Measurements from ENCODE around the gene CALN1. TPM values are rescaled to one million over a fixed set of nuclear protein-coding genes. Genes with fewer than 3 reads are reported as not detected.

Gene CALN1
- total and polyA plus RNA-seq, 2 of the 8 experiments (the other 6 are each of a cell fraction or from before 2014, with no cell fraction given) = 6.4 to 15.2 TPM

- no peak overlapping the region for H4K91ac ChIP-seq (replicated peaks; ENCODE audit: insufficient read length, low read length)
- no peaks in the 10 kb centered on the region for H3K36me3 ChIP-seq (ENCODE audit: control insufficient read depth in 2 of 4, insufficient read depth in 4 of 4, low read length in 3 of 4)
- no peaks in the 10 kb centered on the region for H4K20me1 ChIP-seq (replicated peaks in 1 of 2; ENCODE audit: control insufficient read depth in 1 of 2, insufficient read depth in 2 of 2, low read length in 2 of 2)
- no peak overlapping the region for H3K9ac ChIP-seq (replicated peaks in 1 of 4; ENCODE audit: extremely low read depth in 1 of 4, low read depth in 3 of 4, low read length in 3 of 4)
- H3K4ac ChIP-seq (replicated peaks; ENCODE audit: insufficient read length, low read depth, low read length) = no peak overlapping the region
- H3K9me3 ChIP-seq (ENCODE audit: insufficient read depth in 2 of 2, low read depth in 1 of 2, low read length in 1 of 2) = no peaks in the 10 kb centered on the region
- no peak overlapping the region for H2BK20ac ChIP-seq (ENCODE audit: low read length)
- WGBS, 2 experiments (ENCODE audit: extremely low coverage in 1 of 2, insufficient coverage in 1 of 2, insufficient read length in 1 of 2, insufficient replicate concordance in 2 of 2, low coverage in 1 of 2, low lambda C conversion rate in 2 of 2, missing lambda C conversion rate in 1 of 2) = 85% methylated on average over 7 of the region's 7 CpGs; no CpG with 5 or more reads in 1 of the 2 experiments
- no peak overlapping the region for H3K23ac ChIP-seq (ENCODE audit: insufficient read length)
- H3K27ac ChIP-seq (ENCODE audit: low read depth, low read length) = no peak overlapping the region
- H2BK120ac ChIP-seq (replicated peaks; ENCODE audit: low read depth, low read length) = no peak overlapping the region
- H3K18ac ChIP-seq (ENCODE audit: extremely low read depth, low read length) = no peak overlapping the region
- H3K79me2 ChIP-seq (ENCODE audit: control insufficient read depth in 1 of 2, insufficient read depth in 2 of 2, low read length in 2 of 2) = no peaks in the 10 kb centered on the region
- POLR2A ChIA-PET (ENCODE audit: partially characterized antibody) = no interaction called here
- FAIRE-seq = no peak
- H3K4me3 ChIP-seq (ENCODE audit: extremely low read depth in 1 of 4, insufficient read depth in 2 of 4, low read depth in 3 of 4, low read length in 4 of 4) = no peak overlapping the region
- H4K8ac ChIP-seq (ENCODE audit: extremely low read depth, insufficient read depth, low read length) = no peak overlapping the region
- DNase-seq (ENCODE audit: low read depth in 1 of 2, low spot score in 2 of 2) = no peak
- 0 out of 2 replicates have a peak overlapping the region, but pooled peaks have one; percentile 3 for H2BK5ac ChIP-seq (ENCODE audit: low read depth, low read length)
- H3K4me2 ChIP-seq (ENCODE audit: insufficient read depth in 1 of 2, low read depth in 2 of 2, low read length in 2 of 2) = no peak overlapping the region
- H3K23me2 ChIP-seq (ENCODE audit: low read depth, low read length) = no peaks in the 10 kb centered on the region; the same call in 1 of the 2 replicates
- H4K5ac ChIP-seq (ENCODE audit: insufficient read length, low read depth, low read length) = no peak overlapping the region
- no peak overlapping the region for H2AFZ ChIP-seq (ENCODE audit: low read length)
- CTCF ChIA-PET (ENCODE audit: partially characterized antibody) = interaction anchor here (0.7 to 1.5 kb wide), 4 partner anchors 13 to 335 kb away, joined by 3 to 5 read pairs (median 5); no protein-coding TSS in a partner anchor
- H3K4me1 ChIP-seq (replicated peaks in 1 of 4; ENCODE audit: control insufficient read depth in 3 of 4, insufficient read depth in 4 of 4, low read length in 3 of 4) = no peaks in the 10 kb centered on the region
- no peak overlapping the region for H3K56ac ChIP-seq (replicated peaks; ENCODE audit: insufficient read length, low read depth, low read length)
- no peak overlapping the region for H3K14ac ChIP-seq (ENCODE audit: insufficient read length)
- no peaks in the 10 kb centered on the region for H3K79me1 ChIP-seq (ENCODE audit: low read depth, low read length)
- no peak overlapping the region for H2BK15ac ChIP-seq (ENCODE audit: low read length)
- no peak overlapping the region for H2AK5ac ChIP-seq (ENCODE audit: low read depth, low read length)
- no peaks in the 10 kb centered on the region for H3K27me3 ChIP-seq (replicated peaks in 1 of 4; ENCODE audit: control insufficient read depth in 3 of 4, extremely low read depth in 1 of 4, insufficient read depth in 3 of 4, low read length in 3 of 4)
- H2BK12ac ChIP-seq (ENCODE audit: low read depth, low read length) = no peak overlapping the region
- TF ChIP-seq YY1 (IDR thresholded peaks at IDR 0.05; ENCODE audit: low read depth, low read length) (no peak), CREB1 (IDR thresholded peaks at IDR 0.05) (no peak), CEBPB (IDR thresholded peaks at IDR 0.05; ENCODE audit: low read depth, low read length) (no peak), BCL11A (IDR thresholded peaks at IDR 0.05; ENCODE audit: low read depth in 2 of 2, low read length in 2 of 2) (no peak), ASH2L (IDR thresholded peaks at IDR 0.05; ENCODE audit: low read length) (no peak), SP4 (IDR thresholded peaks at IDR 0.05; ENCODE audit: low read length) (no peak), RBBP5 (IDR thresholded peaks at IDR 0.05; ENCODE audit: borderline replicate concordance, low read depth, low read length) (no peak), SP1 (IDR thresholded peaks at IDR 0.05; ENCODE audit: low read depth, low read length) (no peak), TAF1 (IDR thresholded peaks at IDR 0.05; ENCODE audit: low read depth, low read length) (no peak), EGR1 (IDR thresholded peaks at IDR 0.05; ENCODE audit: borderline replicate concordance, low read depth, low read length) (no peak), POLR2AphosphoS5 (IDR thresholded peaks at IDR 0.05; ENCODE audit: low read depth, low read length) (no peak), JUN (IDR thresholded peaks at IDR 0.05; ENCODE audit: low read depth, low read length) (no peak)
Observed at GRCh38 chr7:72080865-72081510, 331.1 kb downstream of the CALN1 start.

All from H1 (cell line).